GM18867 (cell line): ENCODE data around the gene CLCNKA.
"Not testable (repeated sequence)": the region's sequence is repeated elsewhere in the genome, so short reads cannot be mapped to it uniquely, and the experiment has no call there.

Source experiments
- ATAC-seq: cut with Tn5 transposase; IDR thresholded peaks from one replicate; pipeline ENCODE4 v1.9.1; 2021; ENCODE audit warnings: mild to moderate bottlenecking, moderate library complexity; ENCODE audit not compliant: unreplicated experiment

The CLCNKA gene

GRCh38 chr1:16061989-16062686, 40.3 kb downstream of the CLCNKA start:
- not testable (repeated sequence) for ATAC-seq

- ATAC-seq: not testable (repeated sequence)
These were observed 40.8 kb downstream of the CLCNKA start for GRCh38 chr1:16062687-16063075.

GRCh38 chr1:16063226-16063829, 41.5 kb downstream of the CLCNKA start:
- ATAC-seq: no peak

GRCh38 chr1:16063921-16064320, 42.1 kb downstream of the CLCNKA start:
- no peak for ATAC-seq

GRCh38 chr1:16064536-16065268, 42.9 kb downstream of the CLCNKA start:
- no peak for ATAC-seq

- no peak for ATAC-seq
These were observed 43.4 kb downstream of the CLCNKA start for GRCh38 chr1:16065269-16065576.

GRCh38 chr1:16066245-16066644, 44.4 kb downstream of the CLCNKA start:
- no peak for ATAC-seq

GRCh38 chr1:16067127-16067768, 45.4 kb downstream of the CLCNKA start:
- ATAC-seq: no peak

- no peak for ATAC-seq
These were observed 46.1 kb downstream of the CLCNKA start for GRCh38 chr1:16067933-16068332.

- no peak for ATAC-seq
These were observed 46.8 kb downstream of the CLCNKA start for GRCh38 chr1:16068356-16069270.

- ATAC-seq: no peak
These were observed 49.0 kb downstream of the CLCNKA start for GRCh38 chr1:16070640-16071355.

- ATAC-seq: no peak
These were observed 49.8 kb downstream of the CLCNKA start for GRCh38 chr1:16071614-16072013.

GRCh38 chr1:16072095-16072494, 50.3 kb downstream of the CLCNKA start:
- no peak for ATAC-seq

GRCh38 chr1:16072616-16073484, 51.0 kb downstream of the CLCNKA start:
- ATAC-seq: no peak

GRCh38 chr1:16073490-16074119, 51.8 kb downstream of the CLCNKA start, which contains the start of gene FAM131C:
Gene FAM131C, minus strand, starts transcription at chr1:16073651. Its CDS starts 209 bp downstream, at chr1:16073442.
- ATAC-seq: no peak

GRCh38 chr1:16074217-16074616, 52.4 kb downstream of the CLCNKA start:
- no peak for ATAC-seq

- no peak for ATAC-seq
These were observed 53.6 kb downstream of the CLCNKA start for GRCh38 chr1:16075337-16076030.
